HG02870 (cell line): Measurements from ENCODE around the gene CXCL9.
A peak's percentile ranks its signal among the peaks of the same experiment; 100 is the strongest.
"Not testable (repeated sequence)": the region's sequence is repeated elsewhere in the genome, so short reads cannot be mapped to it uniquely, and the experiment has no call there.

Experiments
- ATAC-seq: cut with Tn5 transposase; IDR thresholded peaks from one replicate; pipeline ENCODE4 v1.9.1; 2021; ENCODE audit warnings: mild to moderate bottlenecking, moderate library complexity; ENCODE audit not compliant: unreplicated experiment

CXCL9 gene

GRCh38 chr4:76013540-76013939 is 6.2 kb upstream of the CXCL9 start:
- no peak for ATAC-seq

DNA sequence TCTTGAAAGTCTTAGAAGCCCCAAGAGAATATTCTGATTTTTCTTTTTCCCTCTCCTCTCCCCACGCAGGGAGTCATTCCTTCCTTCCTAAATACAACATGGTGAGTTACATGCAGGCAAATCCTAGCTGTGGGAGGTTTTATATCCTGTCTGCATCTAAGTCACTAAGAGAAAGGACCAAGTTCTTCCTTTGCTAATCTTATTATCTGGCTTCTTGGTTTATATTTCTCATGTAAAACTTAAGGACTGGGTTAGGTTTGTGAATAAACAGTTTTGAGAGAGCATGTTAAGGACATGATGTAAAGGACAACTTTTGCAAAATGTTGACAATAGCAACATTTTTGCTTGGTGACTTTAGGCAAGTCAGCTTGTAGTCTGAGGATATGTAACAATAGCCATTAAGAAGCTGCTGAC is 5.1 kb upstream of the CXCL9 start:
- no peak for ATAC-seq

- ATAC-seq = peak; percentile 81
Measured at GRCh38 chr4:76011700-76012387, 4.5 kb upstream of the CXCL9 start.

DNA sequence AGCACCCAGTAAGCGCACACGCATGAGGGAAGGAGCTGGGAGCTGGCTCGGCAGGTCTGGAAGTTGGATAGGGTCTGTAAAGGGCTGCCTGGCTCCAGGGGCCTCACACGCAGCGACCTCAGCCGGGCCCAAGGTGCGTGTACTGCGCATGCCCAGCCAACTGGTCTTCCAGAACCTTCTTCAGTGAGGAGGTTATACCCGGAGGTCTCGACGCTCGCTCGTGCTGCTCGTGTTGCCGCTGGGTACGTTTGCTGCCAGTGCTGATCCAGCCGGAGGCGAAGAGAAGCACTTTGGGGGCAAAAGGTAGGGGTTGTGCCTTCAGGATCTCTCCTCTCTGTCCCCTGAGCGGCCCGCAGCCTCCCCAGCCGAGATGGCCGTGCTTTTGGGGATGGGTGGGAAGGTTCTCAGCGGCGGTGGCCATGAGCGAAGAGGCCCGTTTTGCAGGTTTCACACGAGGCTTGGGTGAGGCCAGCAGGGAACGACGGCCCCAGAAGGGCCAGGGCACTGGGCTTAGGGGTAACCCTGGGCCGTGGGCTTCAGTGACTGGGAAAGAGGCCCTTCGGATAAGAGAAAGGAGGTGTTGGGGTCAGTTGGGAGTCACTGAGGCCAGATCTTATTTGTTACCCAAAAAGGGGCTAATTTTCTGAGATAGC is 3.8 kb upstream of the CXCL9 start:
- no peak for ATAC-seq

GRCh38 chr4:76010576-76010975 is 3.3 kb upstream of the CXCL9 start:
- no peak for ATAC-seq

DNA sequence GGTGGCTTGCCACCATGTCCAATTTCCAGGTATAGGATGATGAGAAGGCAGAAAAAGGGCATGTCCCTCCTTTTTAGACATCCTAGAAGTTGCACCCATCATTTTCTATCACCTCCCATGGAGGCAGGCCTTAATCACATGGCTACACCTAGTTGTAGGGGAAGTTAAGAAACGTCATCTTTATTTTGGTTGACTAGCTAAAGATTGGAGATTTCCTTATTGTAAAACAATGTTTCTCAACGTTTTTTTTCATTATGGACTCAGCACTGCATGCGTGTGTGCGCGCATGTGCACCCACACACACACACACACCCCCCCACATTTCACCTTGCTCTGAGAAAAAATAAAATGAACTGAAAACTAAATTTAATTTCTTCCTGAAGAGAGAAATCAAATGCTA is 2.0 kb upstream of the CXCL9 start:
- ATAC-seq = no peak

DNA sequence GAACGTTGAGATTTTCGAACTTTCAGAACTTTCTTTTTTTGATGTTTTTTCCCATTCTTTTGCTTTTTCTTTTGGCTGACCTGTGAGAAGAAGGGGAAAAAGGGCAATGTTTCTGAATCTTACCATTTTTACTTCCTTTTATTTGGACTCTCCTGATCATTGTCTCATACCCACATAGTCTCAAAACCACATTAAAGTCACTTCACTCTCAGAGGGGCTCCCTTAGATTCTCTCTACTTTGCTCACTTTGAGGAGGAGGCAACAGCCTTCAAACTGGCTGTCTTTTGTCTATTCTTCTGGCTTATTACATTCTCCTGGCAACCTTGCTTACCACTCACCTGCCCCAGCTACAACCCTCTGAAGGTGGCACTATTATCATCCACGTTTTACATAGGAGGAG is 3.7 kb downstream of the CXCL9 start:
- no peak for ATAC-seq

DNA sequence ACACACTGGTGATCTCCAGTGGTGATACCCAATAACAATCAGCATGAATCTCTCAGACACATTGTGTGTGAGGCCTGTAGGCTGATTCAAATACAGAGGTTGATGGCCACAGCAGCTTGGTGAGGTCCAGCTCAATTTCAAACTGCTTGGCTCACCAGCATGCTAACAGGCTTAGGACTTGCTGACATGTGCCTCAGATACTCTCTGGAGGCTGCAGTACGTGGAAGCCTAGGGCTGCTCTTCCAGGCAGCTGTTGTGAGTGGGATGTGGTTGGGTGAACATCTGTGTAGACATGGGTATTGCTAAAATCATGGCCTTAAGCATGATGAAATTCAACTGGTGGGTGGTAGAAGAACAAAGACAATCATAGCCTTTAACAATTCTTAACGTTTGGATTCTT is 4.3 kb downstream of the CXCL9 start:
- no peak for ATAC-seq

DNA sequence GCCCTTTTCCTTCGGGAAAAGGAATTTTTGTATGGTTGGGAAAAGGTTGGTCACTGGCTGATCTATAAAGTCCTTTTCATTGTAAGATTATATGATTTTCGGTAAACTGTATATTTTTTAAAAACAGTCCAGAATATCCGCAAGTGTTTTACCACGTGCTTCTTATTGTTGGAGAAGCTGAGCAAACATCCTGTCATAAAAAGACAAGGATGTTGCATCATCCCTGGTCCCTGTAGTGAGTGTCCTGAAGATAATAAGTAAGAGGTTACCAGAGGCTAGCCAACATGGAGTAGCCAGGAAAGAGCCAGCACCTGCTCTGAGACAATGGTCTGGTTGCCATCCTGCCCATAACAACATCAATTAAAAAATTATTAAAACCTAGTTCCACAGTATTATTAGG is 5.1 kb downstream of the CXCL9 start:
- no peak for ATAC-seq

GRCh38 chr4:76001700-76002099 is 5.6 kb downstream of the CXCL9 start:
- no peak for ATAC-seq

GRCh38 chr4:76000279-76000678 is 7.0 kb downstream of the CXCL9 start:
- no peak for ATAC-seq

DNA sequence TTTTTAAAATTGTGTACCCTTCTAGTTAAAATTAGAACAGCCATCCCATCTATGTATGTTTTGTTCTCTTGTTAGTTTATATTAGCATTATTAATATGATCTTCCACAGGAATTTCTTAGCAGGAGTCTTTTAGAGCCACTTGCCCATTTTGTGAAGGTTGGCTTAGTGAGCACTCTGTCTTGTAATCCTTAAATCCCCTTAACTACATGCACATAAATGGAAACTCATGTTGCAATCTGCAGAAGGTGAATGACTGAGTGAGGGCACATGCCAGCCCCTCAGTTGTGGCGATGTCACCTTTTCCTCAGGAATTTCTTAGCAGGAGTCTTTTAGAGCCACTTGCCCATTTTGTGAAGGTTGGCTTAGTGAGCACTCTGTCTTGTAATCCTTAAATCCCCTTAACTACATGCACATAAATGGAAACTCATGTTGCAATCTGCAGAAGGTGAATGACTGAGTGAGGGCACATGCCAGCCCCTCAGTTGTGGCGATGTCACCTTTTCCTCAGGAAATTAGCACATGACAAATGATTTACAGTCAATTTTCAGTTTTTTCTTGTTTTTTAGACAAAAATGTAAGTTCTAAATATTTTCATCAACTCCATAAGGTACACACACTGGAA is 8.7 kb downstream of the CXCL9 start:
- ATAC-seq = not testable (repeated sequence)

- ATAC-seq = no peak
Measured at GRCh38 chr4:75997946-75998345, 9.4 kb downstream of the CXCL9 start.

DNA sequence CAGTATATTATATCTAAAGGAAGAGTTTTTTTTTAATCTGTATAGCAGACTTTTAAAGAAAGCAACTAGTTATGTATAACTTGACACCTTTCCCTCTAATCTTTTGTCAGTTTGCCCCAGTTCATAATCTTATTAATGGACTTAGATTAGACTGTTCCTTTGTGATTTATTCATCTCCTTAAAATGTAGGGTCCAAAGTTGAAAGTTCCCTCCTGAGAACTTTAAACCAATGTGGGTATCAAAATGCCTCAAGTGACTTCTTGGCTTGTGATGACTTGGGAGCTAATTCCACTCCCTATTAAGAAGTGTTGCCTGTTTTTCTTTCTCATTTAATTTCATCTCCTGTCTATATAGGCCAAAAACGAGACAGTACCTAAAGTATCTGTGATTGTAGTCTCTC is 10.2 kb downstream of the CXCL9 start:
- ATAC-seq = no peak

DNA sequence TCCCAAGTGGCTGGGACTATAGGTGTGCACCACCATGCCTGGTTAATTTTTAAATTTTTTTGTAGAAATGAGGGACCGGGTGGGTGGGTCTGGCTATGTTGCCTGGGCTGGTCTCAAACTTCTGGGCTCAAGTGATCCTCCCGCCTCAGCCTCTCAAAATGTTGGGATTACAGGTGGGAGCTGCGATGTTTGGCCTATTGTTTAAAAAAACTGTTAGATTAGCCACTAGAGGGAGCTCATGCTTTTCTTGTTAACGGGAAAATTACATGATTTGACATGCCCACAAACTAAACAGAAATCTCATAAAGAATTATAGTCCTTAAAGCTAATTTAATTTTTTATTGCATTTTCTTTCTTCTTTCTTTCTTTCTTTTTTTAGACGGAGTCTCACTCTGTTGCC is 11.6 kb downstream of the CXCL9 start:
- no peak for ATAC-seq

DNA sequence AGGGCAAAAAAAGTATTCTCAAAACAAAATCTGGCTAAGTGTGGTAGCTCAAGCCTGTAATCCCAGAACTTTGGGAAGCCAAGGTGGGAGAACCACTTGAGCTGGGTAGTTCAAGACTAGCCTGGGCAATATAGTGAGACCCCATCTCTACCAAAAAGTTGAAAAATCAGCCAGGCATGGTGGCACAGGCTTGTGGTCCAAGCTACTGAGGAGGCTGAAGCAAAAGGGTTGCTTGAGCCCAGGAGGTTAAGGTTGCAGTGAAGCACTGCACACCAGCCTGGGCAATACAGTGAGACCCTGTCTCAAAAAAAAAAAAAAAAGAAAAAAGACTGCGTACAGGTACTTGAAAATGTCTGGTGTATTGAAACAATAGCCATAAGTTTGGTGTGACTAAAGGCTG is 14.8 kb downstream of the CXCL9 start:
- no peak for ATAC-seq

- ATAC-seq = no peak
Measured at GRCh38 chr4:75989846-75990528, 17.3 kb downstream of the CXCL9 start.

- ATAC-seq = no peak
Measured at GRCh38 chr4:75985116-75985515, 22.2 kb downstream of the CXCL9 start.

DNA sequence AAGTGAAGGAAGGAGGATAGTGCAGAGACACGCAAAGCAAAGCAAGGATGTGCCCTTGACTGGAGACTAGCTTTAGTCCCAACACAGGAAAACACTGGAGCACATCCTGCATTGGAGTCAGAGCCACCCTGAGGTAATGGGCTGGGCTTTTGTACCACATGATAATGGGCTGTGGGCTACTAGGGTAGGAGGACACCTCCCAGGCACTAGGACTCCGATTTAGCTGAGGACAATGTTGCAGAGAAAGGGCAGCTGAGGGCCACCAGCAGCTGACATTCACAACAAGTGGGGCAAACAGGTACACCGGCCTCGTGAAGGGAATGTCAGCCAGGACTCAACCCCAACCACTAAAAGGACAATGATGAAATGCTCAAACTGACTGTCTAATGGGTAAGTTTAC is 26.7 kb downstream of the CXCL9 start:
- no peak for ATAC-seq

- ATAC-seq = no peak
Measured at GRCh38 chr4:75976177-75976576, 31.1 kb downstream of the CXCL9 start.

- ATAC-seq = no peak
Measured at GRCh38 chr4:75973766-75974165, 33.5 kb downstream of the CXCL9 start.

DNA sequence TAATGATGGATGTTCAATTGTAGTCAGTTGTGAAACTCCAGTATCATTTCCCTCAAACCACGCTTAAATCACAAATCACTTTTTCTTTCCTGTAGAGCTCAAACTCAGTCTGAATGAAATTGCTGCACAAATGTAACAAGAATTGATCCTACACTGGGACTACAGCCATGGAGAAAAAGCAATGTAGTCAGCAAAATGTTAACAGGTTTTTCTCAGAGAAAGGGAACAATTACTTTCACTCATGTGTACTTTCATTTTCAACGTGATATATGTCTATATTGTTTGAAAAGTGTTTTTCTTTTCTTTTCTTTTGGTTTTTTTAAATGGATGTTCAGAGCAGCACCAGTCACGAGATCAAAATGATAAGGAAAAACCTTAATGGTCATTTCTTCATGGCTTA is 39.2 kb downstream of the CXCL9 start:
- ATAC-seq = no peak
